ENCODE results near the gene GRAMD1A.

- no peak for TF ChIP-seq CSDC2 (CRISPR knock-in tag; IDR thresholded peaks at IDR 0.05)
- no peak for TF ChIP-seq ZNF565 (CRISPR knock-in tag; conservative IDR thresholded peaks at IDR 0.05; ENCODE audit: low read depth)
- TF ChIP-seq PATZ1 (CRISPR knock-in tag; IDR thresholded peaks at IDR 0.05; ENCODE audit: borderline replicate concordance): no peak
- no peak for TF ChIP-seq ESRRG (CRISPR knock-in tag; IDR thresholded peaks at IDR 0.05)
- TF ChIP-seq CREB5 (CRISPR knock-in tag; IDR thresholded peaks at IDR 0.05; ENCODE audit: low read depth): no peak
- TF ChIP-seq TOX (CRISPR knock-in tag; IDR thresholded peaks at IDR 0.05; ENCODE audit: borderline replicate concordance): no peak
- no peak for TF ChIP-seq RARB (CRISPR knock-in tag; IDR thresholded peaks at IDR 0.05)
- no peak for TF ChIP-seq BACH2 (CRISPR knock-in tag; IDR thresholded peaks at IDR 0.05; ENCODE audit: borderline replicate concordance)
- TF ChIP-seq ZFP3 (CRISPR knock-in tag; IDR thresholded peaks at IDR 0.05): no peak
- TF ChIP-seq CSRNP3 (CRISPR knock-in tag; IDR thresholded peaks at IDR 0.05): no peak
- no peak for TF ChIP-seq SNAI2 (CRISPR knock-in tag; IDR thresholded peaks at IDR 0.05)
- TF ChIP-seq POU6F1 (CRISPR knock-in tag; IDR thresholded peaks at IDR 0.05; ENCODE audit: borderline replicate concordance, low read depth): no peak
- no peak for TF ChIP-seq ZFP30 (CRISPR knock-in tag; IDR thresholded peaks at IDR 0.05)
- no peak for TF ChIP-seq TSHZ2 (CRISPR knock-in tag; IDR thresholded peaks at IDR 0.05)
Observed at GRCh38 chr19:35037716-35038622, 37.8 kb downstream of the GRAMD1A start.
